ENCODE results near the gene SAT1.
A peak's percentile ranks its signal among the peaks of the same experiment; 100 is the strongest.
"Not testable (repeated sequence)": the region's sequence is repeated elsewhere in the genome, so short reads cannot be mapped to it uniquely, and the experiment has no call there.

Gene SAT1

GRCh38 chrX:23782863-23783588, at the start of gene SAT1:
Gene SAT1 (plus strand): TSS chrX:23783173. CDS start chrX:23783352, 179 bp downstream.
- peak; percentile 72 for DNase-seq (ENCODE audit: low read depth, low spot score)

- no peak for DNase-seq (ENCODE audit: low read depth, low spot score)
These were observed 46.9 kb upstream of the SAT1 start for GRCh38 chrX:23736030-23736429.

GRCh38 chrX:23737413-23737812, 45.6 kb upstream of the SAT1 start:
- no peak for DNase-seq (ENCODE audit: low read depth, low spot score)

- peak; percentile 6 for DNase-seq (ENCODE audit: low read depth, low spot score)
These were observed 40.7 kb upstream of the SAT1 start for GRCh38 chrX:23742174-23742696.

GRCh38 chrX:23742697-23743622, 40.0 kb upstream of the SAT1 start, which contains the start of gene ACOT9:
Gene ACOT9 (minus strand): TSS chrX:23743276. CDS start chrX:23743144, 132 bp downstream.
- peak; percentile 79 for DNase-seq (ENCODE audit: low read depth, low spot score)

- not testable (repeated sequence) for DNase-seq (ENCODE audit: low read depth, low spot score)
These were observed 39.4 kb upstream of the SAT1 start for GRCh38 chrX:23743623-23743971.

GRCh38 chrX:23745786-23746185, 37.2 kb upstream of the SAT1 start:
- DNase-seq (ENCODE audit: low read depth, low spot score) = no peak

GRCh38 chrX:23749129-23749528, 33.8 kb upstream of the SAT1 start:
- DNase-seq (ENCODE audit: low read depth, low spot score) = no peak

- no peak for DNase-seq (ENCODE audit: low read depth, low spot score)
These were observed 33.4 kb upstream of the SAT1 start for GRCh38 chrX:23749576-23749975.

GRCh38 chrX:23752740-23753415, 30.1 kb upstream of the SAT1 start:
- no peak for DNase-seq (ENCODE audit: low read depth, low spot score)

- no peak for DNase-seq (ENCODE audit: low read depth, low spot score)
These were observed 28.3 kb upstream of the SAT1 start for GRCh38 chrX:23754664-23755063.

- DNase-seq (ENCODE audit: low read depth, low spot score) = no peak
These were observed 26.8 kb upstream of the SAT1 start for GRCh38 chrX:23756165-23756564.

GRCh38 chrX:23759821-23760220, 23.2 kb upstream of the SAT1 start:
- no peak for DNase-seq (ENCODE audit: low read depth, low spot score)

- DNase-seq (ENCODE audit: low read depth, low spot score) = no peak
These were observed 18.6 kb upstream of the SAT1 start for GRCh38 chrX:23764188-23764984.

- DNase-seq (ENCODE audit: low read depth, low spot score) = no peak
These were observed 17.5 kb upstream of the SAT1 start for GRCh38 chrX:23765449-23765848.

GRCh38 chrX:23765868-23766267, 17.1 kb upstream of the SAT1 start:
- no peak for DNase-seq (ENCODE audit: low read depth, low spot score)

GRCh38 chrX:23766650-23767551, 16.1 kb upstream of the SAT1 start:
- no peak for DNase-seq (ENCODE audit: low read depth, low spot score)

GRCh38 chrX:23770142-23770541, 12.8 kb upstream of the SAT1 start:
- no peak for DNase-seq (ENCODE audit: low read depth, low spot score)

GRCh38 chrX:23771086-23771485, 11.9 kb upstream of the SAT1 start:
- DNase-seq (ENCODE audit: low read depth, low spot score) = not testable (repeated sequence)

- DNase-seq (ENCODE audit: low read depth, low spot score) = no peak
These were observed 9.3 kb upstream of the SAT1 start for GRCh38 chrX:23773601-23774175.
